ENCODE data around the gene AKT2.

The AKT2 gene

GRCh38 chr19:40315812-40316470, 30.8 kb upstream of the AKT2 start:
- Histone ChIP-seq H3K9ac (ENCODE audit: low read depth, low read length, poor library complexity, severe bottlenecking) (no peak overlapping the region), H3K9me2 (replicated peaks; ENCODE audit: low read depth, low read length) (no peaks in the 10 kb centered on the region), H3K9me3 (ENCODE audit: insufficient read depth, low read depth, low read length) (no peaks in the 10 kb centered on the region), H2AFZ (ENCODE audit: low read length) (no peak overlapping the region), H3K4me1 (ENCODE audit: insufficient read depth, low read length, poor library complexity, severe bottlenecking) (peaks cover 6% of the 10 kb centered on the region), H3K27me3 (ENCODE audit: insufficient read depth, low read length, poor library complexity, severe bottlenecking) (no peaks in the 10 kb centered on the region), H3F3A (ENCODE audit: low read depth) (no peaks in the 10 kb centered on the region), H3K4me3 (ENCODE audit: low read length, poor library complexity, severe bottlenecking) (no peak overlapping the region), H3K36me3 (ENCODE audit: insufficient read depth, low read length) (peaks cover 8% of the 10 kb centered on the region; the same call in 1 of the 2 replicates), H4K20me1 (ENCODE audit: insufficient read depth, low read length, poor library complexity, severe bottlenecking) (no peaks in the 10 kb centered on the region), H3K4me2 (ENCODE audit: low read depth, low read length, poor library complexity, severe bottlenecking) (no peak overlapping the region), H3K79me2 (ENCODE audit: insufficient read depth, low read length) (no peaks in the 10 kb centered on the region)
- TF ChIP-seq CTCF (conservative IDR thresholded peaks at IDR 0.05; ENCODE audit: low read length) (no peak), EZH2phosphoT487 (IDR thresholded peaks at IDR 0.05; ENCODE audit: borderline replicate concordance) (no peak)

GRCh38 chr19:40314656-40315055, 29.5 kb upstream of the AKT2 start:
- no peaks in the 10 kb centered on the region for H3K79me2 ChIP-seq (ENCODE audit: insufficient read depth, low read length)
- no peaks in the 10 kb centered on the region for H3K9me2 ChIP-seq (replicated peaks; ENCODE audit: low read depth, low read length)
- TF ChIP-seq EZH2phosphoT487 (IDR thresholded peaks at IDR 0.05; ENCODE audit: borderline replicate concordance) = no peak
- no peak for TF ChIP-seq CTCF (conservative IDR thresholded peaks at IDR 0.05; ENCODE audit: low read length)
- no peaks in the 10 kb centered on the region for H3K27me3 ChIP-seq (ENCODE audit: insufficient read depth, low read length, poor library complexity, severe bottlenecking)
- H4K20me1 ChIP-seq (ENCODE audit: insufficient read depth, low read length, poor library complexity, severe bottlenecking) = no peaks in the 10 kb centered on the region
- H3K4me2 ChIP-seq (ENCODE audit: low read depth, low read length, poor library complexity, severe bottlenecking) = no peak overlapping the region
- no peak overlapping the region for H3K9ac ChIP-seq (ENCODE audit: low read depth, low read length, poor library complexity, severe bottlenecking)
- no peak overlapping the region for H3K4me3 ChIP-seq (ENCODE audit: low read length, poor library complexity, severe bottlenecking)
- H3K36me3 ChIP-seq (ENCODE audit: insufficient read depth, low read length) = no peaks in the 10 kb centered on the region
- no peaks in the 10 kb centered on the region for H3F3A ChIP-seq (ENCODE audit: low read depth)
- H2AFZ ChIP-seq (ENCODE audit: low read length) = no peak overlapping the region
- H3K4me1 ChIP-seq (ENCODE audit: insufficient read depth, low read length, poor library complexity, severe bottlenecking) = peaks cover 6% of the 10 kb centered on the region
- H3K9me3 ChIP-seq (ENCODE audit: insufficient read depth, low read depth, low read length) = no peaks in the 10 kb centered on the region

GRCh38 chr19:40313229-40313983, 28.3 kb upstream of the AKT2 start:
- no peaks in the 10 kb centered on the region for H3K27me3 ChIP-seq (ENCODE audit: insufficient read depth, low read length, poor library complexity, severe bottlenecking)
- TF ChIP-seq EZH2phosphoT487 (IDR thresholded peaks at IDR 0.05; ENCODE audit: borderline replicate concordance) (no peak), CTCF (conservative IDR thresholded peaks at IDR 0.05; ENCODE audit: low read length) (no peak)
- H3K4me3 ChIP-seq (ENCODE audit: low read length, poor library complexity, severe bottlenecking) = no peak overlapping the region
- no peak overlapping the region for H3K4me2 ChIP-seq (ENCODE audit: low read depth, low read length, poor library complexity, severe bottlenecking)
- no peaks in the 10 kb centered on the region for H3F3A ChIP-seq (ENCODE audit: low read depth)
- no peaks in the 10 kb centered on the region for H4K20me1 ChIP-seq (ENCODE audit: insufficient read depth, low read length, poor library complexity, severe bottlenecking)
- H3K9me3 ChIP-seq (ENCODE audit: insufficient read depth, low read depth, low read length) = no peaks in the 10 kb centered on the region
- no peak overlapping the region for H3K9ac ChIP-seq (ENCODE audit: low read depth, low read length, poor library complexity, severe bottlenecking)
- H3K36me3 ChIP-seq (ENCODE audit: insufficient read depth, low read length) = no peaks in the 10 kb centered on the region
- H2AFZ ChIP-seq (ENCODE audit: low read length) = no peak overlapping the region
- H3K9me2 ChIP-seq (replicated peaks; ENCODE audit: low read depth, low read length) = no peaks in the 10 kb centered on the region
- H3K4me1 ChIP-seq (ENCODE audit: insufficient read depth, low read length, poor library complexity, severe bottlenecking) = peaks cover 6% of the 10 kb centered on the region
- no peaks in the 10 kb centered on the region for H3K79me2 ChIP-seq (ENCODE audit: insufficient read depth, low read length)

All from Loucy (cell line).